ENCODE data around the gene LRP1. TPM values are rescaled to one million over a fixed set of nuclear protein-coding genes. Genes with fewer than 3 reads are reported as not detected.
"Not testable (repeated sequence)": the region's sequence is repeated elsewhere in the genome, so short reads cannot be mapped to it uniquely, and the experiment has no call there.

Gene LRP1
- total RNA-seq, 1 donor from 2014 or later = 708 TPM

DNA sequence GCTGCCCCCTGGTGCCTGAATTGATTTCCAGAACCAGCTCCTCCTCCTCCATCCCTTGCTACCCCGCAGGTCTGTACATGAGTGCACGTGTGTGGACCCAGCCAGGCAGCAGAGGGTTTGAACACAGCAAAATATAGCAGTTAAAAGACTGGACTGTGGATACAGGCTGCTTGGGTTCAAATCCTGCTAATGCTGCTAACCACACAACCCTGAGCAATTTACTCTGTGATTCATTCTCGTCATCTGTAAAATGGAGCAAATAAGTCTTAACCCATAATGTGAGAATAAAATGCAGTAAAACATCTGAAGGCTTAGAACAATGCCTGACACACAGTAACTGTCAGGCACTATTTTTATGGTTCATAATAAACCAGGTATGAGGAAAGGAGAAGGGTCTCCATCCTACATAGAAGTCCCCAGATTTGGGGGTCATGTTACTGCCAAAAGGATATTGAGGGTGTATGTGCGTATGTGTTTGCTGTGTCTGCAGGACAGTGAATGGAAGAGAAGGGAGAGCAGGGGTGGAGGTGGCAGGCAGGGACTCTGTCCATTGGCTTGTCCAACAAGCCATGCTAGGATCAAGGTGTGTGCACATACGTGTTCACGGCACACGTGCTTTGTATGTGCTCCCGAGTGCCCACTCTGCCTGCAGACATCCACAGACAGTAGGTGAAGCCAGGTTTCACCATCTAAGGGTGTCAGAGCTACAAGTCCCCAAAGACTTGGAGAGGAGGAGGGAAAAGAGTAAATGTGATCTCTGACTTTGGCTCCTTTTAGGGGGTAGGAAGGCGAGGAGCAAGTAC, 15.6 kb upstream of the LRP1 start:
- intact Hi-C loops (cut with DNase I) = loop anchor here (1.0 kb wide), 1 partner anchor 43 kb away; no protein-coding TSS in a partner anchor
- TF ChIP-seq, protein P1, sequence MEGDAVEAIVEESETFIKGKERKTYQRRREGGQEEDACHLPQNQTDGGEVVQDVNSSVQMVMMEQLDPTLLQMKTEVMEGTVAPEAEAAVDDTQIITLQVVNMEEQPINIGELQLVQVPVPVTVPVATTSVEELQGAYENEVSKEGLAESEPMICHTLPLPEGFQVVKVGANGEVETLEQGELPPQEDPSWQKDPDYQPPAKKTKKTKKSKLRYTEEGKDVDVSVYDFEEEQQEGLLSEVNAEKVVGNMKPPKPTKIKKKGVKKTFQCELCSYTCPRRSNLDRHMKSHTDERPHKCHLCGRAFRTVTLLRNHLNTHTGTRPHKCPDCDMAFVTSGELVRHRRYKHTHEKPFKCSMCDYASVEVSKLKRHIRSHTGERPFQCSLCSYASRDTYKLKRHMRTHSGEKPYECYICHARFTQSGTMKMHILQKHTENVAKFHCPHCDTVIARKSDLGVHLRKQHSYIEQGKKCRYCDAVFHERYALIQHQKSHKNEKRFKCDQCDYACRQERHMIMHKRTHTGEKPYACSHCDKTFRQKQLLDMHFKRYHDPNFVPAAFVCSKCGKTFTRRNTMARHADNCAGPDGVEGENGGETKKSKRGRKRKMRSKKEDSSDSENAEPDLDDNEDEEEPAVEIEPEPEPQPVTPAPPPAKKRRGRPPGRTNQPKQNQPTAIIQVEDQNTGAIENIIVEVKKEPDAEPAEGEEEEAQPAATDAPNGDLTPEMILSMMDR (IDR thresholded peaks at IDR 0.05) = peak in 2 of 3 experiments; percentile 71 to 85
- peak overlapping the region; percentile 96 to 98 for H3K27ac ChIP-seq
- no peaks in the 10 kb centered on the region for H3K9me3 ChIP-seq
- peaks cover 6 to 7% of the 10 kb centered on the region in 2 donors for H3K36me3 ChIP-seq
- DNase-seq (ENCODE audit: low spot score in 2 of 2) = no peak
- H3K4me1 ChIP-seq = peaks cover 4 to 17% of the 10 kb centered on the region in 2 donors
- peak overlapping the region; percentile 76 to 90 for H3K4me3 ChIP-seq
- H3K27me3 ChIP-seq = no peaks in the 10 kb centered on the region

DNA sequence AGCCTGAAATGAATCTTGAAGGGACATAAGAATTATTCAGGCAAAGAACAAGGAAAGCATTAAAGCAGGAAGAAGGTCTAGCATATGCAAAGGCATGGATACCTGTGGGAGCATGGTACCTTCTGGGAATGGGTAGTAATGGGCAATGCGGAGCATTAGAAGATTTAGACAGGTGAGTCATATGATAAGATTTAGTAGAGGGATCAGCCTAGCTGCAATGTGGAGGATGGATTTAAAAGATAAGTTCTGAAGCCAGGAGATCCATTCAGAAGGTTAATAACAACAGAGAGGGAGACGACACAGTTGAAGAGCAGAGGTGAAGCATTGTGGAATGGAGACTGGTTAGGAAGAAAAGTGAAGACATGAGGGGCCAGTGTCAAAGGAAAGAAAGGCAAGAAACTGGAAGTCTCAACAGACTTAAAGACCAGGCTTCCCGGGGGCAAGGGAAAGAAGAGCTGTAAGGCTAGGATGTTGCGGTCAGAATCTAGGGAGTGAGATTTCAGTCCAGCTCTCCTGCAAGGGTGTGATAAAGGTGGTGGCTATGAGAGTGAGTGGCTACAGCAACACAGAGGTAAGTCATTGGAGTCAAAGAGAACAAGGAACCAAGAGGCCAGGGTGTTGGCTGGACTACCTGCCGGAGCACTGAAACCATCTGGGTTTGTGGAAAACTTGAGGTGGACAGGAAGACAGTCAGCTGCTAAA, 11.6 kb upstream of the LRP1 start:
- intact Hi-C loops (cut with DNase I) = no loop called here
- H3K27ac ChIP-seq = no peak overlapping the region
- no peak overlapping the region for H3K4me3 ChIP-seq
- H3K9me3 ChIP-seq = no peaks in the 10 kb centered on the region
- peaks cover 0 to 8% of the 10 kb centered on the region in 2 donors for H3K4me1 ChIP-seq
- no peaks in the 10 kb centered on the region for H3K27me3 ChIP-seq
- DNase-seq (ENCODE audit: low spot score in 2 of 2) = no peak
- TF ChIP-seq, protein P1 (IDR thresholded peaks at IDR 0.05) = no peak
- no peaks in the 10 kb centered on the region for H3K36me3 ChIP-seq

DNA sequence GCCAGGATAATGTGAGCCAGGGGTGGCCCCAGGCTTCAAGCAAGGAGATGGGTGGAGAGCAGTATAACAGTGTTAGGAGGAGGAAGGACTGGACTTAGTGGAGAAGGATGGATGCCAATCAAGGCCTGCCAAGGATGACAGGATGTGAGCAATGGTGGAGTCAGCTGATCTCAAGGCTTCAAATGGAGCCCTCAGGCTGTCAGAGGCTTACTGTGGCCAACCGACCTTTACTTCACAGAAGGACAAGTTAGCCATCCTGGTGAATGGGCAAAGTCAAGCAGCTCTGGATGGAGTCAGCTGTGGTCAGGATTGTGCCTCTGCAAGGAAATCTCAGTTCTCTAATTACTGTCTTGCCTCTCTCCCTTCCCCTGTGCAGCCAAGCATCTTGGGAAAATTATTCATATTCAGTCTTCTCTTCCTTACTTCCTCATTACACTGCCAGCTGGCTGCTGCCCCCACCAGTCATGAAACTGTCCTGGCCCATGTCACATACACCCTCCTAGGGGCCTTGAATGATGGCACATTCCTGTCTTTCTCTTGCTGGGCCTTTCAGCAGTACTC, 9.5 kb upstream of the LRP1 start:
- intact Hi-C loops (cut with DNase I) = no loop called here
- Histone ChIP-seq H3K27ac (peak overlapping the region; percentile 22 to 34), H3K4me1 (peaks cover 0 to 3% of the 10 kb centered on the region in 2 donors), H3K36me3 (no peaks in the 10 kb centered on the region), H3K9me3 (no peaks in the 10 kb centered on the region), H3K27me3 (no peaks in the 10 kb centered on the region), H3K4me3 (no peak overlapping the region)
- peak in 1 of 2 donors; percentile 65 for DNase-seq (ENCODE audit: low spot score in 2 of 2)
- TF ChIP-seq, protein P1 (IDR thresholded peaks at IDR 0.05) = no peak

DNA sequence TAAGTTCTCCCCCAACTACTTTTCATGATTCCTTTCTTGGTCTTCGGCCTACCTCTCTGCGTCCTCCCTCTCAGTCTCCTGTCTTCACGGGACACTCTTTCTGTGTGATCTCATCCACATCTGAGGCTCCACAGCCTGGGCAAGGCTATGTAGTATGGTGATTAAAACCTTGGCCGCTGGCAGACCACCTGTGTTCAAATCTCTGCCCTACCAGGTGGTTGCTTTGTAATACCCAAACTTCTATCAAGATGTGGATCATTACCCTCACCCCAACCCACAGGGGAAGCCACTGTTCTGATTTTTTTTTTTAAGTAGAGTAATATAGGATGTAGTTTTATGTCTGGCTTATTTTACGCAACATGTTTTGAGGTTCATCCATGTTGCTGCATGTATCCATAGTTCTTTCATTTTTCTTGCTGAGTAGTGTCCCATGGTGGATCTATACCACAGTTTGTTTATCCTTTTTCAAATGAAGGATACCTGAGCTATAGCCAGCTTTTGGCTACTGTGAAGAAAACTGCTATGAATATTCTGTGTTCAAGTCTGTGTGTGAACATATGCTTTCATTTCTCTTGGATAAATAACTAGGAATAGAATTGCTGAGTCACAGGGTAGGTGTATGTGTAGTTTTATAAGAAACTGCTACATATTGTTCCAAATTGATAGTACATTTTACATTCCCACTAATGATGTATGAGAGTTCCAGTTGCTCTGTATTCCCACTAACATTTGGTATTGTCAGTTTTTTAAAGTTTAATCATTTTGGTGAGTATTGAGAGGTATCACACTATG, 8.8 kb upstream of the LRP1 start:
- intact Hi-C loops (cut with DNase I) = no loop called here
- no peaks in the 10 kb centered on the region for H3K36me3 ChIP-seq
- TF ChIP-seq, protein P1 (IDR thresholded peaks at IDR 0.05) = no peak
- no peaks in the 10 kb centered on the region for H3K27me3 ChIP-seq
- H3K9me3 ChIP-seq = no peaks in the 10 kb centered on the region
- peak overlapping the region; percentile 22 to 34 for H3K27ac ChIP-seq
- no peak for DNase-seq (ENCODE audit: low spot score in 2 of 2)
- H3K4me3 ChIP-seq = no peak overlapping the region
- peaks cover 0 to 3% of the 10 kb centered on the region in 2 donors for H3K4me1 ChIP-seq

DNA sequence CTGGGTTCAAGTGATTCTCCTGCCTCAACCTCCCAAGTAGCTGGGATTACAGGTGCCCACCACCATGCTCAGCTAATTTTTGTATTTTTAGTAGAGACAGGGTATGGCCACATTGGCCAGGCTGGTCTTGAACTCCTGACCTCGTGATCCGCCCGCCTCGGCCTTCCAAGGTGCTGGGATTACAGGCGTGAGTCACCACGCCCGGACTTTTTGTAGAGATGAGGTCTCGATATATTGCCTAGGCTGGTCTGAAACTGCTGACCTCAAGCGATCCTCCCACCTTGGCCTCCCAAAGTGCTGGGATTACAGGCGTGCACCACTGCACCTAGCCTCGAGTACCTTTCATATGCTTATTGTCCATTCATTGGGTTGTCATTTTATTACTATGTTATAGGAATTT, 7.6 kb upstream of the LRP1 start:
- H3K4me3 ChIP-seq; H3K27ac ChIP-seq; H3K4me1 ChIP-seq; intact Hi-C loops (cut with DNase I); H3K36me3 ChIP-seq; H3K9me3 ChIP-seq; H3K27me3 ChIP-seq; DNase-seq (ENCODE audit: low spot score in 2 of 2): not testable (repeated sequence)
